ENCODE results near the gene NTM.

Gene NTM

GRCh38 chr11:131845255-131845654 lies 474.8 kb downstream of the NTM start:
- DNase-seq = no peak

GRCh38 chr11:131849485-131849884 lies 479.1 kb downstream of the NTM start:
- DNase-seq = no peak

- no peak for DNase-seq
These were observed 480.1 kb downstream of the NTM start for GRCh38 chr11:131850507-131850906.

GRCh38 chr11:131851964-131852755 lies 481.7 kb downstream of the NTM start:
- no peak for DNase-seq

GRCh38 chr11:131852757-131853156 lies 482.3 kb downstream of the NTM start:
- no peak for DNase-seq

- DNase-seq = no peak
These were observed 484.0 kb downstream of the NTM start for GRCh38 chr11:131854391-131854790.

- DNase-seq = no peak
These were observed 484.9 kb downstream of the NTM start for GRCh38 chr11:131855320-131855719.

GRCh38 chr11:131857246-131857645 lies 486.8 kb downstream of the NTM start:
- no peak for DNase-seq

- no peak for DNase-seq
These were observed 488.1 kb downstream of the NTM start for GRCh38 chr11:131858505-131858904.

- DNase-seq = no peak
These were observed 489.3 kb downstream of the NTM start for GRCh38 chr11:131859538-131860210.

GRCh38 chr11:131864228-131864627 lies 493.8 kb downstream of the NTM start:
- no peak for DNase-seq

DNA sequence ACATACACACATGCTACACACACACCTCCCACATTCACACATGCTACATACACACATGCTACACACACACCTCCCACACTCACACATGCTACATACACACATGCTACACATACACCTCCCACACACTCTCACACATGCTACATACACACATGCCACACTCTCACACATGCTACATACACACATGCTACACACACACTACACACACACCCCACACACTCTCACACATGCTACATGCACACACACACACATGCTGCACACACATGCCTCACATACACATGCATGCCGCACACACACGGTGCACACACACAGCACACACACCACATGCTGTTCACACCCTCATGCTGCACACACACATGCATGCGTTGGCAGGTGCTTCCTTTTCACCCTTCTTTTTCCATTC lies 495.4 kb downstream of the NTM start:
- no peak for DNase-seq

DNA sequence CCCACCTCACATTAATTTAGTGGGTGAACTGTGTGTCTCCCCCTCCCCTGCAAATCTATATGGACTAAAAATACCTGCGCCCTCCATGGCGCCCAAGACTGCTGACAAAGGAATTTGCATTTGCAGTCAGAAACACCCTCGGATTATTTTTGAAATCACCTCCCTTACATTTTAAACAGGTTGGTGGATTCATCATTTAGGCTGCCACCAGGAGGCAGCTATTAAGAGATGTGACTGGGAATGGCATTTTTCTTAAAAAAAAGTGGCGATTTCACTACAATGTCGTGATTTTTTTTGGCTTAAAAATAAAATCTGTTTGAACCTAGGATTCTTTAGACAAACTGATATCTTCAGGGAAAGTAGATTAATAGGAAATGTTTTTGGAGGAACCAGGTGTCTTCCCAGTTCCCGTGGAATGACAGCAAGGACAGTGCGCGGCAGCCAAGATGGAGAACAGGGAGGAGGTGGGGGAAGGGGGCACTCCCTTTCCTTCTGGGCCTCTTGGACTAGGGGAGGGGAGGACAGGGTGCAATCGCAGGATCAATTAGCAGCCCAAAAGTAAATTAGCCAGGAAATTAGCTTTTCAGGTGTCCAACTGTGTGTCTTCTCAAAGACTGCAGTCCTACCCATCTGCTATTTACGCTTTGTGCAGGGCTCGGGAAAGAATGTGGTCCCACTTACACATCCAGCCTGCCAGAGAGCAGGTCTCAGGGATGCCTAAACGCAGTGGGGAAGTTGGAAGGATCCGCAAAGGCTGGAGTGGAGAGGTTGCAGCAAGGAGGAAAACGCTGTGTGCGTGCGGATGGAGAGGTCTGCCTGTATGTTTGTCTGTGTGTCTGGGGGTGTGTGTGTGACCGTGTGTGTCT lies 496.4 kb downstream of the NTM start:
- DNase-seq = no peak

- DNase-seq = no peak
These were observed 497.2 kb downstream of the NTM start for GRCh38 chr11:131867457-131868257.

- no peak for DNase-seq
These were observed 498.5 kb downstream of the NTM start for GRCh38 chr11:131868629-131869507.

- DNase-seq = no peak
These were observed 499.9 kb downstream of the NTM start for GRCh38 chr11:131870305-131870704.

GRCh38 chr11:131871006-131871405 lies 500.6 kb downstream of the NTM start:
- DNase-seq = no peak

- DNase-seq = no peak
These were observed 503.7 kb downstream of the NTM start for GRCh38 chr11:131874070-131874469.

DNA sequence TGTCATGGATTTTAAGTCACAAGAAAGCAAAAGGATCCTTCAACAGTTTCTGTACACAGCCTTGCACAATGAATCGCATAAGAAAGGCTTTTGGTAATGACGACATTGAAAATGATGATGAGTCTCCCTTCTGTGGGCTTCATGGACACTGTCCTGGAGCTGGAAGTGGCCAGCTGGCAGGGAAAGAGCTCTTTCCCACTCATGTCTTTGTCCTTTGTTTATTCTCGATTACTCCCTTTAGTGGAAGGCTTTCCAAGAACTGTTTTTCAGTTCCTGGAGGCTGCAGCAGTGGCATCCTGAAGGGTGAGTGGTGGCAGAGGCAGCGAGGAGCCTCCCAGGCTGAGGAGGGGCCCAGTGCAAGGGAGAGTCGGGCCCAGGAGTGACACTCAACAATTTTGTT lies 505.2 kb downstream of the NTM start:
- DNase-seq = no peak

DNA sequence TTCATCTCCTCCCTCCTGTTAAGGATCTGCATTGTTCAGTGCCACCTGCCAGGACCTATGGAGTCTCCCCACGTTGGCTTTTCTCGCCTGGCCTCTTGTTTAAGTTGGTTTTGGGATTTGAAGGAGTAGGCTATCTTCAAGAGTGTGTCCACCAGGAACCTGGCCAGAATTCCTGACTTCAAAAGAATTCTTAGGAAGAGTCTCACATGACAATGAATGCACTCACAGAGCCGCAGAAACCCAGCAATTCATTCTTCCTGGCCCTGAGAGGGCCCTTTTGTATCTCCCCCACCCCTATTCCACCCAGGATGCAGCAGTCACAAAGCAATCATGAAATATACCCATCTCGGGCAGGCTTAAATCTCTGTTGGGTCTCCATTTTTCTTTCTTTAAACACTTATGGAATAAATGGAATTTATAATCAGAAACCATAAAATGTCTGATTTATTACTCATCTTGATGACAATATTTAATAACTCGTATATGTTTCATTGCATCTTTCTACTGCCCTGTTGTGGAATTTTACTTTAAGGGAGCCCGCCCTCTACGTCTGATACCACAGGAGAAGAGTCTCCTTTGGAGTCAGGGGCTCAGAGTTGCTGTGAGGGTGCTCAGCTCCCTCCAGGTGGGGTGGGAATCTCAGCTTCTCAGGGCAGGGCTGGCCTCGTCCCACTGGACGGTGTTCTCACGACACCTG lies 507.0 kb downstream of the NTM start:
- DNase-seq = no peak

GRCh38 chr11:131880316-131880715 lies 509.9 kb downstream of the NTM start:
- DNase-seq = no peak
